D721Med (cell line): ENCODE measurements around the gene SPAG8.

ENCODE experiments used
- DNase-seq: peaks from one replicate; pipeline ENCODE4 v3.0.0; 2011; ENCODE audit warnings: low spot score; ENCODE audit not compliant: insufficient read length
- FAIRE-seq: peaks from 2 replicates; lab custom pipeline; 2011; peaks lifted over from hg19 to GRCh38; lab: Jason Lieb, UNC
- TF ChIP-seq, protein P1 (sequence below): IDR thresholded peaks from 2 replicates; pipeline ENCODE4 v1.5.1; 2012; ENCODE audit warnings: mild to moderate bottlenecking, control low read depth; ENCODE audit not compliant: insufficient read depth; ENCODE audit errors: missing control alignments

Gene SPAG8

DNA sequence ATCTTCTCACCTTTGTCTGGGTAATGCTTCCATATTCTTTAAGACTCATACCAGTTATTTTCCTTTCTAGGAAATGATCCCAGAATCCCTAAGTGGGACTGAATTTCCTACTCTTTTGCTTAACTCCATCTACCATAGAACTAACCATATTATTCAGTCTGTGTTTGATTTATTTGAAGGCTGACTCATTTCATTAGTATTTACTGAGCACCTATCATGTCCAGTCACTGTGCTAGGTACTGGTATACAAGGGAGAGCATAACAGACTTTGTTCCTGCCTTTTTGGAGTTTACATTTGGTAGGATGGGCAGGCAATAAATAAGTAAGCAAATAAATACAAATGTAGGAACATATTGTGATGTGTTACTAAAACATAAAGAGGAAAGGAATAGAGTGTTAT is 16.4 kb downstream of the SPAG8 start:
- TF ChIP-seq, protein P1, sequence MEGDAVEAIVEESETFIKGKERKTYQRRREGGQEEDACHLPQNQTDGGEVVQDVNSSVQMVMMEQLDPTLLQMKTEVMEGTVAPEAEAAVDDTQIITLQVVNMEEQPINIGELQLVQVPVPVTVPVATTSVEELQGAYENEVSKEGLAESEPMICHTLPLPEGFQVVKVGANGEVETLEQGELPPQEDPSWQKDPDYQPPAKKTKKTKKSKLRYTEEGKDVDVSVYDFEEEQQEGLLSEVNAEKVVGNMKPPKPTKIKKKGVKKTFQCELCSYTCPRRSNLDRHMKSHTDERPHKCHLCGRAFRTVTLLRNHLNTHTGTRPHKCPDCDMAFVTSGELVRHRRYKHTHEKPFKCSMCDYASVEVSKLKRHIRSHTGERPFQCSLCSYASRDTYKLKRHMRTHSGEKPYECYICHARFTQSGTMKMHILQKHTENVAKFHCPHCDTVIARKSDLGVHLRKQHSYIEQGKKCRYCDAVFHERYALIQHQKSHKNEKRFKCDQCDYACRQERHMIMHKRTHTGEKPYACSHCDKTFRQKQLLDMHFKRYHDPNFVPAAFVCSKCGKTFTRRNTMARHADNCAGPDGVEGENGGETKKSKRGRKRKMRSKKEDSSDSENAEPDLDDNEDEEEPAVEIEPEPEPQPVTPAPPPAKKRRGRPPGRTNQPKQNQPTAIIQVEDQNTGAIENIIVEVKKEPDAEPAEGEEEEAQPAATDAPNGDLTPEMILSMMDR: no peak
- no peak for DNase-seq
- FAIRE-seq: no peak

DNA sequence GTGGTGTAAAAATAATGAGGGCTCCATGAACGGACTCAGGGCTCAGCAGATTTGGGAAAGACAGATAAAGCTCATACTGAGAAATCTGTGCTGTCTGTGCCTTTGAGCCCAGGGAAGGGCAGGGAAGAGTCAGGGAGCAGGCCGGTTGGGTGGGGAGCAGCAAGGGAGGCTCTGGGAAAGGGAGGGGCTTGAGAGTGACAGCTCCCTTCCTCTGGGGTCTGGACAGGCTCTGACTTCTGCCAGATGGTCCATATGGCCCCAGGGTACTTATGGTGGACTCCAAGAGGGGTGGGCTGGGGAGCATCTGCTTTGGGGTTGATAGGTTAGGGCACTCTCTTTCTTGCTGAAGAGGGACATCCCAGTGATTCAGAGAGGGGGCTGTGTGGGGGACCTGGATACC is 18.6 kb downstream of the SPAG8 start:
- no peak for DNase-seq
- TF ChIP-seq, protein P1: no peak
- no peak for FAIRE-seq

DNA sequence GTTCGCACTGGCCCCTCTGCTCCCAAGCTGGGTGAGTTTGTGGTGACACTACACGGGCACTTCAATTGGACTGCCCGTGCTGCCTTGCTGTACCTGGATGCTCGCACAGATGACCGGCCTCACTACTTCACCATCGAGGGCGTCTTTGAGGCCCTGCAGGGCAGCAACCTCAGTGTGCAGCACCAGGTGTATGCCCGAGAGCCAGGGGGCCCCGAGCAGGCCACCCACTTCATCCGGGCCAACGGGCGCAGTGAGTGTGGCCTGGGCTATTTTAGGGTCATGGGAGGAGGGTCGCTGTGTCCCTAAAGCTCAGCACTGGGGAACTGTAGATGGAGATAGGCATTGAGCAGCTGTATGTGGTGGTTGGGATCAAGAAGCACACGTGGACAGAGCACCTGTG is 19.2 kb downstream of the SPAG8 start:
- TF ChIP-seq, protein P1: no peak
- DNase-seq (no peak), FAIRE-seq (no peak)

DNA sequence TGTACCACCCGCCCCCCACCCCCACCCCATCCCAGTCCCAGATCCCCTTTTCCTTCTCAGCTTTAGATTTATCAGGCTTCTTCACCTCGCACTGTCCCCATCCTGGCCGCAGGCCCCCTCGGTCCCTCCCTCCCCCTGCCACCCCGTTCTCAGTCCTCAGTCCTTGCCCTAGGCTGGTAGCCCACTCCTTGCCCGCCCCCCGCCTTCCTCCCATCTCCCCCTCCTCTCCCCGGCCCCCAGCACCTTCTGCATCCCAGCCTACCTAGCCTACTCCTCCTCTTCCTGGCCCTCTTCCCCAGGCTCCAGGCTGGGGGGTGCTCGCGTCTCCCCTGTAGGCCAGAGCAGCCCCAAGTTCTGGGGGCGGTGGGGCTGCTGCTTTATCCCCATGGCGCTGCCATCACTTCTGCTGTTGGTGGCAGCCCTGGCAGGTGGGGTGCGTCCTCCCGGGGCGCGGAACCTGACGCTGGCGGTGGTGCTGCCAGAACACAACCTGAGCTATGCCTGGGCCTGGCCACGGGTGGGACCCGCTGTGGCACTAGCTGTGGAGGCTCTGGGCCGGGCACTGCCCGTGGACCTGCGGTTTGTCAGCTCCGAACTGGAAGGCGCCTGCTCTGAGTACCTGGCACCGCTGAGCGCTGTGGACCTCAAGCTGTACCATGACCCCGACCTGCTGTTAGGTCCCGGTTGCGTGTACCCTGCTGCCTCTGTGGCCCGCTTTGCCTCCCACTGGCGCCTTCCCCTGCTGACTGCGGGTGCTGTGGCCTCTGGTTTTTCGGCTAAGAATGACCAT is 19.8 kb downstream of the SPAG8 start:
- DNase-seq (no peak), FAIRE-seq (no peak)
- TF ChIP-seq, protein P1: no peak

DNA sequence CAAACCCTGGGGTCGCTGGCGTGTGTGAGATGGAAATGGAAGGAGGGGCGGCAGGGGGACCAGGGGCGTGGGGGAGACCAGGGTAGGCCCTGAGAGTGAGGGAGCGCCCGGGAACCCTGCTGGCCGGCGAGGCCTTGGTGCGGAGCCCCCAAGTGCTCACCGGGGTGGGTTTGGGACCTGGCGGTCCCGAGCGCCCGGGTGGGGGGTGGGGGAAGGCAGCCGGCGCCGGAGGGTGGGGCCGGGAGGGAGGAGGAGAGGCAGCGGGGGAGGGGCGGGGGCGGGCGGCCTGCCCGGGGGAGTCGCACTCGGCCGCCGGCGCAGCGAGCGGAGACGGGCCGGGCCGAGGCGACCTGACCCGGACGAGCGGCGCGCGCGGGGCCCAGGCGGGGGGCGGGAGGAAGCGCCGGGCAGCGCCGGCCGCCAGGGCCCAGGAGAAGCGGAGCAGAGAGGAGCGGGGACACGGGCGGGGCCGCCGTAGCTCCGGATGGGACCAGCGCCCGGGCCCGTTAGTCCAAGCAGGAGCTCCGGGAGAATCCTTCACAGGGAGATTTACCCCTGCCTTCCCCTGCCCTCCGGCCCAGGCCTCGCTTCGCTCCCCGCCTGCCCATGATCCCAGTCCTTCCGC is 20.7 kb downstream of the SPAG8 start, which contains the start of gene NPR2:
TSS of gene NPR2 (plus strand) at position 295 of the 625 bp plus-strand sequence. CDS start 818 bp downstream, outside the sequence.
- FAIRE-seq (no peak), DNase-seq (no peak)
- TF ChIP-seq, protein P1: no peak

DNA sequence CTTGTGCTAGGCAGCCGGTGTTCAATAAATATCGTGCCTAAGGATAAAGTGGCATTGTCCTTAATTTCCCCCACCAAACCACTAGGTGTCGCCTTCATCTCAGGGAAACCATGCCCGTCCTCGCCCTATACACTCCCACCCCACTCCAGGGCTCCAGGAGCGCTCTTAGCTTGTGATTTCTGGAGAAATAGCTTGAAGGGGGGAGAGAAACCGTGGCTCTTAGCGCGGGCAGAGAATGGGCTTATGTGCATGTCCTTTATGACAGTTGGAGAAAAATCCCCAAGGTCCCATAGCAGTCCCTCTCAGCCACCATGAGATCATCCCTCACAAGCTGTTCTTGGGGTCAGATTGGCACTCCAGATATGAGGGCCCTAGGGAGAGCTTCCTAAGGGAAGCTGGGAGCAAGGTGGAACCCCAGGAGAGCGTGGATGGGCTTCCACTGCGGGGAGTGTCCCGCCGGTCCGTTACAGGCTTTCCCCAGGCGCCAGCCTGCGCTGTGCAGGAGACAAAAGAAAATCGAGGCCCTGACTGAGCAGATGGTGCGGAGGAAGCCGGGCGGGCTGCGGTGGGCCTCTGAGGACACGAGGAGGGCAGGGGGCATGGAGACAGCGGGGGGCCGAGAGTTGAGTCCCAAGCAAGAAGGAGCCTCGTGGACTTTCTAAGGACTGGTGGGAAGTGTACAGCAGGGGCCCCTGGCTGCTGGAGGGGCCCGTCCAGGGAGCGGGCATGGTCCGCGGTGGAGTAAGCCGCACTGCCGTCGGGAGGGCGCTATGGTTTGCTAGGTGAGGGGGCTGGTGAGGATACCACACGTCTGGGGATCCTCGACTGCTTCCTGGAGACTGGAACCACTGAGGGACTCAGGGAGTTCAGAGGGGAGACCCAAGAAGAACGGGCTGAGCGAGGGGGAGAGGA is 21.4 kb downstream of the SPAG8 start:
- FAIRE-seq (peak; percentile 85), DNase-seq (peak; percentile 79)

More for the DNA sequence above, 21.4 kb downstream of the SPAG8 start:
- TF ChIP-seq, protein P1: peak; percentile 92
